ENCODE measurements around the gene TASOR2.

GRCh38 chr10:5720182-5720581, 35.5 kb downstream of the TASOR2 start:
- TF ChIP-seq POLR2A (IDR thresholded peaks at IDR 0.05), result no peak
- TF ChIP-seq CTCF (IDR thresholded peaks at IDR 0.05), result no peak
- TF ChIP-seq EP300 (IDR thresholded peaks at IDR 0.05), result no peak
